ENCODE measurements around the gene TSHR.

- no peak for TF ChIP-seq POLR2A (IDR thresholded peaks at IDR 0.05; ENCODE audit: low read depth, low read length)
- TF ChIP-seq CTCF (IDR thresholded peaks at IDR 0.05; ENCODE audit: extremely low read depth in 1 of 2, insufficient read depth in 1 of 2, low read depth in 1 of 2, low read length in 2 of 2) = no peak
- no peak for TF ChIP-seq JUN (IDR thresholded peaks at IDR 0.05; ENCODE audit: borderline replicate concordance, insufficient read depth, insufficient read length, low read depth)
- TF ChIP-seq EZH2 (IDR thresholded peaks at IDR 0.05; ENCODE audit: borderline replicate concordance, low read depth, low read length, severe bottlenecking) = no peak
- TF ChIP-seq MYC (IDR thresholded peaks at IDR 0.05; ENCODE audit: low read depth, low read length) = no peak
These were observed 33.5 kb downstream of the TSHR start for GRCh38 chr14:80988735-80989429.
